WERI-Rb-1 (cell line): ENCODE measurements around the gene CD53.
"Not testable (repeated sequence)": the region's sequence is repeated elsewhere in the genome, so short reads cannot be mapped to it uniquely, and the experiment has no call there.

Source experiments
- DNase-seq: peaks from one replicate; pipeline ENCODE4 v3.0.0-alpha.2; 2020
- H3K27ac ChIP-seq: fragments of 250-450 bp; sonication (Bioruptor Pico); 2 replicates; pipeline ENCODE4 v1.5.1; 2020; ENCODE audit warnings: mild to moderate bottlenecking, moderate library complexity
- H3K27me3 ChIP-seq: fragments of 250-450 bp; sonication (Bioruptor Pico); 2 replicates; pipeline ENCODE4 v1.5.1; 2021; ENCODE audit warnings: mild to moderate bottlenecking, low read depth, moderate library complexity; ENCODE audit not compliant: insufficient read depth, severe bottlenecking
- H3K36me3 ChIP-seq: fragments of 250-450 bp; sonication (Bioruptor Pico); 2 replicates; pipeline ENCODE4 v1.5.1; 2020; ENCODE audit warnings: mild to moderate bottlenecking, moderate library complexity
- H3K4me3 ChIP-seq: 2 replicates; pipeline ENCODE4 v1.5.1; 2011; ENCODE audit warnings: low read depth, mild to moderate bottlenecking, control low read depth, low read length
- H3K9me3 ChIP-seq: fragments of 250-450 bp; sonication (Bioruptor Pico); 2 replicates; pipeline ENCODE4 v1.5.1; 2021; ENCODE audit warnings: mild to moderate bottlenecking, moderate library complexity; ENCODE audit not compliant: severe bottlenecking
- TF ChIP-seq, protein P1 (sequence below): IDR thresholded peaks from 2 replicates; pipeline ENCODE4 v1.5.1; 2011; ENCODE audit warnings: low read depth, mild to moderate bottlenecking, control low read depth, inconsistent platforms, low read length

The CD53 gene

DNA sequence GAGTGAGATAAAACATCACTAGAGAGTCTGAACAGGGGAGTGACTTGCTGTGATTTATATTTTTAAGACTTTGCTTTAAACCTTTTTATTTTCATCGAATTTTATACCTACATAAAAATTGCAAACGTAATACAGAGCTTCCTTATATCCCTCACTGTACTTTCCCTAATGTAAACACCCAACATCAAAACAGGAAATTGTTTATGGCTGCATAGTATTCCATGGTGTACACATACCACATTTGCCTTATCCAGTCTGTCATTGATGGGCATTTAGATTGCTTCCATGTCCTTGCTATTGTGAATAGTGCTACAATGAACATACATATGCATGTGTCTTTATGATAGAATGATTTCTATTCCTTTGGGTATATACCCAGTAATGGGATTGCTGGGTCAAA is 56.0 kb downstream of the CD53 start:
- H3K4me3 ChIP-seq: no peak overlapping the region
- TF ChIP-seq, protein P1, sequence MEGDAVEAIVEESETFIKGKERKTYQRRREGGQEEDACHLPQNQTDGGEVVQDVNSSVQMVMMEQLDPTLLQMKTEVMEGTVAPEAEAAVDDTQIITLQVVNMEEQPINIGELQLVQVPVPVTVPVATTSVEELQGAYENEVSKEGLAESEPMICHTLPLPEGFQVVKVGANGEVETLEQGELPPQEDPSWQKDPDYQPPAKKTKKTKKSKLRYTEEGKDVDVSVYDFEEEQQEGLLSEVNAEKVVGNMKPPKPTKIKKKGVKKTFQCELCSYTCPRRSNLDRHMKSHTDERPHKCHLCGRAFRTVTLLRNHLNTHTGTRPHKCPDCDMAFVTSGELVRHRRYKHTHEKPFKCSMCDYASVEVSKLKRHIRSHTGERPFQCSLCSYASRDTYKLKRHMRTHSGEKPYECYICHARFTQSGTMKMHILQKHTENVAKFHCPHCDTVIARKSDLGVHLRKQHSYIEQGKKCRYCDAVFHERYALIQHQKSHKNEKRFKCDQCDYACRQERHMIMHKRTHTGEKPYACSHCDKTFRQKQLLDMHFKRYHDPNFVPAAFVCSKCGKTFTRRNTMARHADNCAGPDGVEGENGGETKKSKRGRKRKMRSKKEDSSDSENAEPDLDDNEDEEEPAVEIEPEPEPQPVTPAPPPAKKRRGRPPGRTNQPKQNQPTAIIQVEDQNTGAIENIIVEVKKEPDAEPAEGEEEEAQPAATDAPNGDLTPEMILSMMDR: no peak
- H3K27ac ChIP-seq: no peak overlapping the region
- H3K36me3 ChIP-seq: no peaks in the 10 kb centered on the region
- peaks cover 2% of the 10 kb centered on the region for H3K9me3 ChIP-seq
- no peak for DNase-seq
- no peaks in the 10 kb centered on the region for H3K27me3 ChIP-seq

DNA sequence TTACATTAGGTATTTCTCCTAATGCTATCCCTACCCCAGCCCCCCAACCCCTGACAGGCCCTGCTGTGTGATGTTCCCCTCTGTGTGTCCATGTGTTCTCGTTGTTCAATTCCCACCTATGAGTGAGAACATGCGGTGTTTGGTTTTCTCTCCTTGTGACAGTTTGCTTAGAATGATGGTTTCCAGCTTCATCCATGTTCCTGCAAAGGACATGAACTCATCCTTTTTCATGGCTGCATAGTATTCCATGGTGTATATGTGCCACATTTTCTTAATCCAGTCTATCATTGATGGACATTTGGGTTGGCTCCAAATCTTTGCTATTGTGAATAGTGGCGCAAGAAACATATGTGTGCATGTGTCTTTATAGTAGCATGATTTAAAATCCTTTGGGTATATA is 58.1 kb downstream of the CD53 start:
- H3K4me3 ChIP-seq, H3K36me3 ChIP-seq, H3K27ac ChIP-seq, H3K9me3 ChIP-seq, DNase-seq, H3K27me3 ChIP-seq: not testable (repeated sequence)

DNA sequence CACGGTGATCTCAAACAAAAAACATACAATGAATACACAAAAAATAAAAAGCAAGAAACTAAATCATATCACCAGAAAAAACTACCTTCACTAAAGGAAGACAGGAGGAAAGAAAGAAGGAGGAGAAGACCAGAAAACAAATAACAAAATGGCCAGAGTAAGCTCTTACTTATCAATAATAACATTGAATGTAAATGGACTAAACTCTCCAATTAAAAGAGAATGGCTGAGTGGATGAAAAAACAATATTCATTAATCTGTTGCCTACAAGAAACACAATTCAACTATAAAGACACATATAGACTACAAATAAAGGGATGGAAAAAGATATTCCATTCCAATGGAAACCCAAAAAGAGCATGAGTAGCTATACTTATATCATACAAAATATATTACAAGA is 63.6 kb downstream of the CD53 start:
- H3K9me3 ChIP-seq: no peaks in the 10 kb centered on the region
- no peaks in the 10 kb centered on the region for H3K36me3 ChIP-seq
- H3K27ac ChIP-seq: no peak overlapping the region
- no peaks in the 10 kb centered on the region for H3K27me3 ChIP-seq
- no peak overlapping the region for H3K4me3 ChIP-seq
- TF ChIP-seq, protein P1: no peak
- DNase-seq: no peak

DNA sequence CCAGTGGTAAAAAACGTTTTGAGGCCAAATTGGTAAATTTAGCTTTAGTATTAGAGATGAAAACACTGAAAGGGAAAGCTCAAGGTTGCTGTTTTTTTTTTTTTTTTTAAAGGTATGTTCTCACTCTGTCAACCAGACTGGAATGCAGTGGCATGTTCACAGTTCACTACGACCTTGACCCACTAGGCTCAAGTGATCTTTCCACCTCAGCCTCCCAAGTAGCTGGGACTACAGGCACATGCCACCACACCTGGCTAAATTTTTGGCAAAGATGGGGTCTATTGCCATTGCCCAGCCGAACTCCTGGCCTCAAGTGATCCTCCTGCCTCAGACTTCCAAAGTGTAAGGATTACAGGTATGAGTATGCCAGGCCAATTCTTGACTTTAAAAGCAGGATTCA is 71.9 kb downstream of the CD53 start:
- Histone ChIP-seq H3K27ac (no peak overlapping the region), H3K4me3 (no peak overlapping the region), H3K9me3 (no peaks in the 10 kb centered on the region), H3K27me3 (no peaks in the 10 kb centered on the region), H3K36me3 (peaks cover 7% of the 10 kb centered on the region)
- no peak for DNase-seq
- TF ChIP-seq, protein P1: no peak

DNA sequence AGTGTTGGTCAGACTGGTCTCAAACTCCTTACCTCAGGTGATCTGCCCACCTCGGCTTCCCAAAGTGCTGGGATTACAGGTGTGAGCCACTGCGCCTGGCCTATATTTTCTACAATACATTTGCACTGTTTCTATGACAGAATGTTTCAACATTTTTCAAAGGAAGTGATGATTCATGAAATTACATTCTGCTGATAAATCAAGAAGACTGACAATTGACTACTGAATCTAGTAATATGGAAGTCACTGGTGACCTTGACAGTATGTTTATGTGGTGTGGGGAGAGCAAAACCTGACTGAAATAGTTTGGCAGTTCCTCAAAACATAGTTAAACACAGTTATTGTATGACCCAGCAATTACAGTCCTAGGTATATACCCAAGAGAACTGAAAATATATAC is 72.7 kb downstream of the CD53 start:
- Histone ChIP-seq H3K9me3 (no peaks in the 10 kb centered on the region), H3K4me3 (no peak overlapping the region), H3K27me3 (no peaks in the 10 kb centered on the region), H3K36me3 (peaks cover 10% of the 10 kb centered on the region), H3K27ac (no peak overlapping the region)
- TF ChIP-seq, protein P1: no peak
- DNase-seq: no peak

DNA sequence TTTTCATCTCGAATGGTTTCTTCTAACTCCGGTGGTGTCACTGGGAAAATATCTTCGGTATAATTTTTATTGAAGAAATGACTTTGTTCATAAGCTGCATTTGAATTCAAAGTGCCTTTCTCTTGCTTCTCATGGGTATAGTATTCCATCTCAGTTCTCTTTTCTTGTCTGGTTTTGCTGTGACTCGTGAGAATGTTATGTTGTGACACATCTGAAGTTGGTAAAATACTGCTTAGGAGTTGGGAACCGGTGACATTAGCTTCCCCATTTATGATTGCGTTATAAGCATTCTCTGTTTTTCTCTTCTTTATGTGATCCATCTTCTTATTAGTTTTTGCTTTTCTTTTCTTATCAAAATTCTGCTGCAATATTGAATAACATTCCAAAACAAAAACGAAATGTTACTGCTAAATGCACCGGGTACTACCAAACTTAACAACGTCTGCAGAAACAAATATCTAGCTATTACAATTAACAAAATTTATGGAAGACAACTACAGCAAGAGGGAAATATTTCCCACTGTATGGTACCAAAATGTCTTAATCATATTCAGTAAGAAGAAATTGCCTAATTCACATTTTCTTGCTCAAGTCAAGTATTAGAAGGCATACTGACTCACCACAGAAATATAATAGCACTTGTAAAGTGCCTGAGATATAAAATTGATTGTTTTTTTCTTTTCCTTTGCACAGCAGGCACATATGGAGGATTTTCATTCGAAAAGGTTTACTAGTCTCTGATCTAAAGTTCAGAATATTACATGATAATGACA is 75.3 kb downstream of the CD53 start:
- no peak for DNase-seq
- Histone ChIP-seq H3K27me3 (no peaks in the 10 kb centered on the region), H3K4me3 (no peak overlapping the region), H3K27ac (no peak overlapping the region), H3K9me3 (no peaks in the 10 kb centered on the region), H3K36me3 (peaks cover 24% of the 10 kb centered on the region)
- TF ChIP-seq, protein P1: no peak
